HG03521 (cell line): ENCODE results near the gene ATP2B3.

Experiments
- ATAC-seq: cut with Tn5 transposase; IDR thresholded peaks from one replicate; pipeline ENCODE4 v1.9.1; 2021; ENCODE audit warnings: mild to moderate bottlenecking, moderate library complexity; ENCODE audit not compliant: unreplicated experiment

The ATP2B3 gene

GRCh38 chrX:153517423-153517822 is at the start of gene ATP2B3:
Gene ATP2B3 (plus strand): TSS chrX:153517642. CDS start chrX:153536248, 18,606 bp downstream.
- ATAC-seq, result no peak

- no peak for ATAC-seq
Measured at GRCh38 chrX:153468008-153468580, 49.3 kb upstream of the ATP2B3 start.

GRCh38 chrX:153469811-153470410 is 47.5 kb upstream of the ATP2B3 start:
- ATAC-seq, result peak; percentile 29

- ATAC-seq, result peak; percentile 77
Measured at GRCh38 chrX:153470411-153471363, 46.8 kb upstream of the ATP2B3 start, which contains the start of gene HAUS7. Gene HAUS7 (minus strand): TSS chrX:153470576. CDS start chrX:153470557, 19 bp downstream.

- ATAC-seq, result no peak
Measured at GRCh38 chrX:153471663-153472280, 45.7 kb upstream of the ATP2B3 start.

GRCh38 chrX:153473126-153473525 is 44.3 kb upstream of the ATP2B3 start:
- ATAC-seq, result no peak

GRCh38 chrX:153474266-153474665 is 43.2 kb upstream of the ATP2B3 start:
- ATAC-seq, result no peak

- ATAC-seq, result no peak
Measured at GRCh38 chrX:153474718-153475117, 42.7 kb upstream of the ATP2B3 start.

- ATAC-seq, result no peak
Measured at GRCh38 chrX:153475271-153475670, 42.2 kb upstream of the ATP2B3 start.

- ATAC-seq, result no peak
Measured at GRCh38 chrX:153475751-153476281, 41.6 kb upstream of the ATP2B3 start.

GRCh38 chrX:153476666-153477363 is 40.6 kb upstream of the ATP2B3 start:
- no peak for ATAC-seq

- no peak for ATAC-seq
Measured at GRCh38 chrX:153477364-153477857, 40.0 kb upstream of the ATP2B3 start.

GRCh38 chrX:153477901-153478300 is 39.5 kb upstream of the ATP2B3 start:
- no peak for ATAC-seq

- ATAC-seq, result no peak
Measured at GRCh38 chrX:153478746-153479145, 38.7 kb upstream of the ATP2B3 start.

GRCh38 chrX:153481043-153481442 is 36.4 kb upstream of the ATP2B3 start:
- no peak for ATAC-seq

- ATAC-seq, result no peak
Measured at GRCh38 chrX:153482376-153483015, 34.9 kb upstream of the ATP2B3 start.

GRCh38 chrX:153485396-153486080 is 31.9 kb upstream of the ATP2B3 start:
- ATAC-seq, result no peak

GRCh38 chrX:153486171-153486570 is 31.3 kb upstream of the ATP2B3 start:
- ATAC-seq, result no peak

- no peak for ATAC-seq
Measured at GRCh38 chrX:153487590-153488071, 29.8 kb upstream of the ATP2B3 start.
